MCF 10A (cell line): Measurements from ENCODE around the gene WDR18. TPM values are rescaled to one million over a fixed set of nuclear protein-coding genes. Genes with fewer than 3 reads are reported as not detected.

Experiments used
- BruUV-seq: library from RNA; stranded (reverse); fragments of 400-500 nt; replicated peaks from 2 replicates; lab custom pipeline; 2021; lab: Mats Ljungman, UMichigan
- CTCF ChIA-PET: fragments of 300-600 bp; sonication (Branson Sonifier 250); formaldehyde crosslinking; extraction: SDS; loops from one replicate; lab custom pipeline; 2021; ENCODE audit warnings: antibody characterized with exemption, inconsistent platforms; lab: Yijun Ruan, JAX
- POLR2A ChIA-PET: fragments of 300-600, 350-650 bp; sonication (Branson Sonifier 250); formaldehyde crosslinking; extraction: SDS; loops from one replicate; lab custom pipeline; 2020; ENCODE audit warnings: antibody characterized with exemption, inconsistent platforms; lab: Yijun Ruan, JAX
- DNase-seq: peaks from one replicate; pipeline ENCODE4 v3.0.0-alpha.2; 2018; ENCODE audit not compliant: unreplicated experiment
- H3K27ac Mint-ChIP-seq: one replicate; pipeline ENCODE4 v1.8.0; 2022; ENCODE audit warnings: mild to moderate bottlenecking, low read depth, mixed read lengths; ENCODE audit not compliant: unreplicated experiment
- H3K27me3 Mint-ChIP-seq: one replicate; pipeline ENCODE4 v1.8.0; 2022; ENCODE audit warnings: mixed read lengths; ENCODE audit not compliant: insufficient read depth, unreplicated experiment
- H3K36me3 Mint-ChIP-seq: one replicate; pipeline ENCODE4 v1.8.0; 2022; ENCODE audit warnings: mild to moderate bottlenecking, moderate library complexity, mixed read lengths; ENCODE audit not compliant: insufficient read depth, unreplicated experiment
- H3K4me1 Mint-ChIP-seq: one replicate; pipeline ENCODE4 v1.8.0; 2022; ENCODE audit warnings: mixed read lengths; ENCODE audit not compliant: insufficient read depth, unreplicated experiment
- H3K4me3 Mint-ChIP-seq: one replicate; pipeline ENCODE4 v1.8.0; 2022; ENCODE audit warnings: mild to moderate bottlenecking, moderate library complexity, mixed read lengths; ENCODE audit not compliant: unreplicated experiment
- H3K9me3 Mint-ChIP-seq: one replicate; pipeline ENCODE4 v1.8.0; 2022; ENCODE audit warnings: mixed read lengths; ENCODE audit not compliant: unreplicated experiment
- CTCF ChIP-seq: fragments of 200-600 bp; IDR thresholded peaks from one replicate; pipeline ENCODE4 v1.8.0; 2022; ENCODE audit warnings: antibody characterized with exemption, mild to moderate bottlenecking; ENCODE audit not compliant: unreplicated experiment
- intact Hi-C: fragments of 100-400 bp; cut with micrococcal nuclease; formaldehyde crosslinking; loops from 2 replicates; pipeline ENCODE4 v1.14.1; 2022
- total RNA-seq: library from RNA; stranded (reverse); gene quantifications from 2 replicates; pipeline ENCODE4 v1.2.3, GENCODE V29; 2022

Gene WDR18
- total RNA-seq, 1 experiment from 2014 or later: 96.7 TPM

- no TSS peak for BruUV-seq
- CTCF ChIA-PET: no interaction called here
These were observed 22.7 kb downstream of the WDR18 start for GRCh38 chr19:1006711-1007398.

GRCh38 chr19:1007399-1008251, 23.5 kb downstream of the WDR18 start:
- no peak overlapping the region for H3K4me3 Mint-ChIP-seq
- H3K36me3 Mint-ChIP-seq: peaks cover 14% of the 10 kb centered on the region
- POLR2A ChIA-PET: no interaction called here
- no peaks in the 10 kb centered on the region for H3K4me1 Mint-ChIP-seq
- intact Hi-C loops: no loop called here
- CTCF ChIA-PET: interaction anchor here (0.6 kb wide), 1 partner anchor 236 kb away, joined by 4 read pairs; no protein-coding TSS in a partner anchor
- no peak overlapping the region for H3K27ac Mint-ChIP-seq
- BruUV-seq: no TSS peak
- no peaks in the 10 kb centered on the region for H3K9me3 Mint-ChIP-seq
- H3K27me3 Mint-ChIP-seq: no peaks in the 10 kb centered on the region
- TF ChIP-seq CTCF: no peak
- no peak for DNase-seq

More at GRCh38 chr19:1006711-1007398, 22.7 kb downstream of the WDR18 start:
- no peak overlapping the region for H3K4me3 Mint-ChIP-seq
- intact Hi-C loops: no loop called here
- H3K36me3 Mint-ChIP-seq: peaks cover 14% of the 10 kb centered on the region
- no peaks in the 10 kb centered on the region for H3K9me3 Mint-ChIP-seq
- no peaks in the 10 kb centered on the region for H3K4me1 Mint-ChIP-seq
- no peak for TF ChIP-seq CTCF
- H3K27me3 Mint-ChIP-seq: no peaks in the 10 kb centered on the region
- H3K27ac Mint-ChIP-seq: no peak overlapping the region
- POLR2A ChIA-PET: interaction anchor here (0.6 to 1.0 kb wide), 3 partner anchors 83 to 228 kb away, joined by 3 read pairs; no protein-coding TSS in a partner anchor
- no peak for DNase-seq

GRCh38 chr19:1008268-1009040, 24.3 kb downstream of the WDR18 start:
- POLR2A ChIA-PET: no interaction called here
- Mint-ChIP-seq H3K27me3 (no peaks in the 10 kb centered on the region), H3K4me1 (no peaks in the 10 kb centered on the region), H3K36me3 (peaks cover 14% of the 10 kb centered on the region), H3K27ac (no peak overlapping the region), H3K4me3 (no peak overlapping the region), H3K9me3 (no peaks in the 10 kb centered on the region)
- no peak for TF ChIP-seq CTCF
- BruUV-seq: no TSS peak
- DNase-seq: no peak
- intact Hi-C loops: no loop called here
- CTCF ChIA-PET: no interaction called here
